Mesodermal cell (in vitro differentiated cells): ENCODE results near the gene BRCA2.
A peak's percentile ranks its signal among the peaks of the same experiment; 100 is the strongest.

Experiments used
- H3K27ac ChIP-seq: 2 replicates; pipeline ENCODE4 v1.7.0; 2013; ENCODE audit warnings: mild to moderate bottlenecking, low read depth, low read length, moderate library complexity; ENCODE audit not compliant: severe bottlenecking
- H3K36me3 ChIP-seq: 2 replicates; pipeline ENCODE4 v1.7.1; 2013; ENCODE audit warnings: mild to moderate bottlenecking, low read length, moderate library complexity; ENCODE audit not compliant: control insufficient read depth, insufficient read depth
- H3K4me1 ChIP-seq: one replicate; pipeline ENCODE4 v1.7.1; 2013; ENCODE audit warnings: mild to moderate bottlenecking, low read length; ENCODE audit not compliant: insufficient read depth, control insufficient read depth, poor library complexity, severe bottlenecking
- H3K4me3 ChIP-seq: 2 replicates; pipeline ENCODE4 v1.7.0; 2013; ENCODE audit warnings: low read length, control low read depth, mild to moderate bottlenecking; ENCODE audit not compliant: insufficient read depth, poor library complexity, severe bottlenecking; ENCODE audit errors: extremely low read depth
- H3K9me3 ChIP-seq: 2 replicates; pipeline ENCODE4 v1.7.1; 2013; ENCODE audit warnings: mild to moderate bottlenecking, low read length, moderate library complexity; ENCODE audit not compliant: control insufficient read depth
- WGBS, 2 experiments: methylation state at CpG; one replicate each; pipeline ENCODE4 v1.1.5; 2013; ENCODE audit warnings: missing lambda C conversion rate in 2 of 2; ENCODE audit not compliant: insufficient coverage in 2 of 2; 5-methylcytosine and 5-hydroxymethylcytosine counted together

The BRCA2 gene

DNA sequence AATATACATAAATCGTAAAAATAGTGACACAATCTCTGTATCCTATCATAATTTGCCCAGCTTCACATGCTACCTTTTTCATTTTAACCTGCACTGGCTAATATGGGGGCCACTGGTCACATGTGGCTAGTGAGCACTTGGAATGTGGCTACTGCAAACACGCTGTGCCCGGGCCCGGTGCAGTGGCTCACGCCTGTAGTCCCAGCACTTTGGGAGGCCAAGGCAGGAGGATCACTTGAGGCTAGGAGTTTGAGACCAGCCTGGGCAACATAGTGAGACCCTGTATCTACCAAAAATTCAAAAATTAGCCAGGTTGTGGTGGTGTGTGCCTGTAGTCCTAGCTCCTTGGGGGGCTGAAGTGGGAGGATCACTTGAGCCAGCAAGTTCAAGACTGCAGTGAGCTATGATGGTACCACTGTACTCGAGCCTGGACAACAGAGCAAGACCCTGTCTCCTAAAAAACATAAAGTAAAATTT, 114.2 kb downstream of the BRCA2 start:
- Histone ChIP-seq H3K4me1 (peaks cover 8% of the 10 kb centered on the region), H3K9me3 (no peaks in the 10 kb centered on the region), H3K36me3 (peaks cover 20% of the 10 kb centered on the region), H3K4me3 (no peak overlapping the region), H3K27ac (no peak overlapping the region)
- 82 to 100% methylated on average over 4 of the region's 6 CpGs for WGBS, 2 experiments

DNA sequence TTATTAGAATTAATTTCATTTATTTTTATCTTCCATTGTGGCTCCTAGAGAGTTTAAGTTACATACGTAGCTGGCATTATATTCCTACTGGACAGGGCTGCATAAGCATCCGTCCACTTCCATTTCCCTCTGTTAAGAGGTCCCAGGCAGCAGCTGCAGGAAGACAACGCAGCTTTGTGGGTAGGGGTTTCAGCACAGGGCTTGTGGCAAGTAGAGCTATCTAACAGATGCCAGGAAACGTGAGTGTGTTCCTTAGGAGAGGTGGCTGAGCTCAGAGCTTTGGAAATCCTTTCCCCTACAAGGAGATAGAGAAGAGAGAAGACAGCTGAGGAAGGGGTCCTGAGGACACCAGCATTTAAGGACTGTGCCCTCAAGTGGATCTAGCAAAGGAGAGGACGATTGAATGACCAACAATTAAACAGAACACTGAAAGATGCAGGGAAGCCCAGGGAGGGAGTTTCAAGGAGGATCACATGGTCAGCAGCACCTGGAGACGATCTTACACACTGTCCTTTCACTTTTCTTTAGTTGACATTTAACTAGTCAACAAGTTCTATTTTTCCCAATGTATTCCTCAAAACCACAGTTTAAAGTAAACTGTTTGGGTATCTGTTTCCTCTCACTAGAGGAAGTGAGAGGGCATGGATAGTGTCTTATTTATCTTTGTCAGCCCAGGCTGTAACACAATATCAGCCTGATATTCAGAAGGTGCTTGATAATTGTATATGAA, 114.9 kb downstream of the BRCA2 start:
- H3K27ac ChIP-seq: peak overlapping the region; percentile 6
- 75 to 88% methylated on average over 2 to 5 of the region's 6 CpGs for WGBS, 2 experiments
- H3K9me3 ChIP-seq: no peaks in the 10 kb centered on the region
- H3K4me3 ChIP-seq: no peak overlapping the region
- H3K4me1 ChIP-seq: peaks cover 8% of the 10 kb centered on the region
- peaks cover 20% of the 10 kb centered on the region for H3K36me3 ChIP-seq

DNA sequence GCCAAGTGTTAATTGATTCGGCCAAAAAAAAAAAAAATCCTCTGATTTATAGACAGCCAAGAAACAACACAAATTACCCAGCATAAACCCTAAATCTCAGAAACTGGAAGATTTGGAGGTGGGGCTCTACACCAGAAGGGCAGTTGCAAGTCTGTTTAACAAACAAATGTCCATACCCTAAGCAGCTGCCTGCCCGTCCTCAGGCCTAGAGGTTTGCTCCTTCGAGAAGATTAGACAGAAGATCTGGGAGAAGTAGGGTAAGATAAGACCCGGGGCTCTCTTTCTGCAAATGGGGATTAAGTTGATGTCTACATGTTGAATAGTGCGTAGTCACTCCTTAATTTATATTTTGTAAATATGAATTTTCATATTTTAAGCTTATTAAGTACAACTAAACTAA, 116.1 kb downstream of the BRCA2 start:
- H3K36me3 ChIP-seq: peaks cover 20% of the 10 kb centered on the region
- no peaks in the 10 kb centered on the region for H3K9me3 ChIP-seq
- H3K4me3 ChIP-seq: no peak overlapping the region
- H3K4me1 ChIP-seq: peaks cover 8% of the 10 kb centered on the region
- H3K27ac ChIP-seq: no peak overlapping the region
- WGBS, 2 experiments: 100% methylated on average over 1 of the region's 5 CpGs; no CpG with 5 or more reads in 1 of the 2 experiments

DNA sequence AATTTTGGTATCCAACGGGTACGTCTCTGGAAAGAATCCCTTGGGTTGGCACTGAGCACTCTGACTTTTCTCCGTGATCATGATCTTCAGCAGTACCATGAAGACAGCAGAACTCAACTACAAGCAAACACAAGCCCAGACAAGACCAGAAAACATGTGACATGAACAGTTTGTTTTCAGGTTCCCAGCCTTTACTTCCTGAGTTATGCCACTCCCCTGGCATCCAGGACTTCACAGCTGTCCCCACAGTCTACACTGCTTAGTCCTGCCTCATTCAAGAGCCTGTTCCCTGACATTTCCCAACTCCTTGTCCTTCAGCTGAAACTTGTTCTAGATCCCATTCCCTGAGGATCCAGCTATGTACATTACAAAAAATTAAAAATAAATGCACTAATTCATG, 117.5 kb downstream of the BRCA2 start:
- Histone ChIP-seq H3K36me3 (peaks cover 24% of the 10 kb centered on the region), H3K9me3 (no peaks in the 10 kb centered on the region), H3K27ac (no peak overlapping the region), H3K4me3 (no peak overlapping the region), H3K4me1 (peaks cover 8% of the 10 kb centered on the region)
- 83 to 100% methylated on average over 3 of the region's 3 CpGs for WGBS, 2 experiments

DNA sequence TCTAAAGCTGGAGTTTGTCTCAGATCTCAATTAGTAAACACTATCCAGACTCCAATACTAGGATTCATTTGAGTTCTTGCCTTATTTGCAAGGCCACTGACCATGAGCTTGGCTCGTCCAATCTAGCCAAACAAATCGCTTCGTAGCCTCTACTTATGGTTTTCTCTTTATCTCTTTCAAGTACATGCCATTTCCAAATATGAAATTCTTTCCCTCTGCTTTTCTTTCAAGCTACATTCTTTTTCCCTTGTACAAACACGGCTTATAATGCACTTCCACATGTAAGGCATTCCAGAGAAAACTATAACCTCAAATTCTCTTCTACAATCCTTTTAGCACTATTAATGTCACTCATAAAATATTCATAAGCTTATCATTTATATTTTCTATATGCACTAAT, 123.6 kb downstream of the BRCA2 start:
- peaks cover 11% of the 10 kb centered on the region for H3K36me3 ChIP-seq
- no peaks in the 10 kb centered on the region for H3K4me1 ChIP-seq
- no peak overlapping the region for H3K4me3 ChIP-seq
- H3K9me3 ChIP-seq: no peaks in the 10 kb centered on the region
- no peak overlapping the region for H3K27ac ChIP-seq
- WGBS, 2 experiments: 88 to 93% methylated on average over 4 of the region's 4 CpGs

DNA sequence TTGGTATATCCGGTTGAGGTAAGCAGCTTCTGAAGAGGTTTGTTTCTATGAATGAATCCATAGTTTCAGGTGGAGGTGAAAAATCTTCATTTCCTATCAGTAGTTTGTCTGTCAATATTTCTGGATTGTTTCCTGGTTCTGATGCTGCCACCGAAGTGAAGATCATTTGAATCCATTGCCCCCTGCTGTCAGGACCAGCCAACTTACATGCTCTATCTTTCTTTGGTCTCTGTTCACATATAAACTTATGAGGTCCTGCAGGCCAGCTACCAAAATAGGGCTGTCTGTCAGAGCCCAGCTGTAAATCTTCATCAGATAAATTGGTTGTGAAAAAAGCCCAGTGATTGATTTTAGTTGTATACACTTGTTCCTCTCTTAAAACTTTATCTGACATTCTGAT, 127.8 kb downstream of the BRCA2 start:
- no peak overlapping the region for H3K4me3 ChIP-seq
- H3K36me3 ChIP-seq: peaks cover 9% of the 10 kb centered on the region

DNA sequence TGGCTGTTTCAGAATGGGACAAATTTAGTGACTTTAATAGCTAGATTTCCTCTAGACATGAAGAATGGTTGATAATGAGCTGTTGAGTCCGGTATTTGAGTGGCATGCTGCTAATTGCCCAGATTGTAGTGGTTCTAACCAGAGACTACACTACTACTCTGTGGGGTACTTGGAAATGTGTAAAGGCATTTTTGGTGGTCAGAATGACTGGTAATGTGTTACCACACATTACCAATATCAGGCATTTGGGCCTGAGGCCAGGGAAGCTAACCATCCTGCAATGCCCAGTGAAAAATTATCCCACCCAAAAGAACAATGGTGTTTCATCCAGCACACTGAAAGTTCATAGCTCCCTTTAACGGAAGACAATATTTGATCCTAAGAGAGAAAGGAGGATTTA, 130.2 kb downstream of the BRCA2 start:
- Histone ChIP-seq H3K4me3 (no peak overlapping the region), H3K4me1 (no peaks in the 10 kb centered on the region), H3K36me3 (peaks cover 9% of the 10 kb centered on the region), H3K9me3 (no peaks in the 10 kb centered on the region), H3K27ac (no peak overlapping the region)
- WGBS, 2 experiments: 88% methylated on average over 1 of the region's 2 CpGs; no CpG with 5 or more reads in 1 of the 2 experiments

More for the DNA sequence above, 127.8 kb downstream of the BRCA2 start:
- Histone ChIP-seq H3K27ac (no peak overlapping the region), H3K9me3 (no peaks in the 10 kb centered on the region), H3K4me1 (no peaks in the 10 kb centered on the region)
- 76 to 100% methylated on average over 1 to 2 of the region's 2 CpGs for WGBS, 2 experiments

DNA sequence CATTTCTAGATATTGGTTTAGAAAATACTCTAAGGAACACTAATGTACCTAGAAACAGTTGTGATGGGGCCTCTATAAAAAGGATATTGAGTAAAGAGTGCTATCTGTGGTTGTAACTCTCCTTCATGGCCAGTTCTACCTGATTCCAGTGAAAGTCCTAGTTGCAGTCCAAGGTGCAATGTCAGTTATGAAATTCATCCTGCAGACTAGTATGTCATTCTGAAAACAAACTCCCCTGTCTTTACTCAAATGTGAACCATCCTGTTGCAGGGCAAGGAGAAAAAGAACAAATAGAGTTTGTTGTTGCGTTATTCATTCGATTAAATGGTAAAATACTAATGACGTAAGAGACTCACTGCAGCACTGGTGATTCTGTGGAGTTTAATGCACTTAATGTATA, 130.9 kb downstream of the BRCA2 start:
- Histone ChIP-seq H3K27ac (no peak overlapping the region), H3K36me3 (peaks cover 9% of the 10 kb centered on the region), H3K4me1 (no peaks in the 10 kb centered on the region), H3K9me3 (no peaks in the 10 kb centered on the region), H3K4me3 (no peak overlapping the region)
- WGBS, 2 experiments: 100% methylated on average over 2 to 3 of the region's 3 CpGs

DNA sequence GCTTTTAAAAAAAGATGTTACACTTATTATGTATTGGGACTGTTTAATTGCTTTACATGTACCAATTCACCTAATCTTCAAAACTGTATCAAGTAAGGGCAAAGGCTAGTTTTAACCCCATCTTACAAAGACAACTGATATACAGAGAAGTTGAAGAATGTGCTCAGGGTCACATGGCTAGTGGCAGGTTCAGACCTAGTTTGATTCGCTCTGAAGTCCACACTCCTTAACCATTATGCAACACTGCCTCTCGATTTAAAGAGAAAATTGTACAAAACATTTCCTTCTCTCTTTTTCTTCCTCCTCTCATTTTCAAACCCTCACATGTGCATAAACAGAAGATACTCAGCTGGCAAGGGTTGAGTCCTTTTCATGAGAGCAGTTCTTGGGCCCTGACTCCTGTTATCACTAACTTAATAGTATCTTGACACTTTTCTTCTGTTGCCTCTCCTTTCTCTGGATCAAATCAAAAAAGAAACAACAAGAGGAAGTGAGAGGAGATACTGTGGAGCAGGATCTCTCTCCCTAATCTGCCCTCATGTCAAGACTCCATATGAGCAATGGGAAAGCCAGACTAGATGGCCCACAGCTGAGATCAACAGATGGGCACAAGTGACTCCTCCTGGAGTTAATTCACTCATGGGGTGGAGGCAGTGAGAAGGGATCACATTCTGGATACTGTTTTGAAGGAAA, 131.6 kb downstream of the BRCA2 start:
- H3K4me3 ChIP-seq: no peak overlapping the region
- no peak overlapping the region for H3K27ac ChIP-seq
- H3K4me1 ChIP-seq: no peaks in the 10 kb centered on the region
- H3K36me3 ChIP-seq: peaks cover 9% of the 10 kb centered on the region
- 90 to 95% methylated on average over 2 of the region's 2 CpGs for WGBS, 2 experiments
- H3K9me3 ChIP-seq: no peaks in the 10 kb centered on the region

DNA sequence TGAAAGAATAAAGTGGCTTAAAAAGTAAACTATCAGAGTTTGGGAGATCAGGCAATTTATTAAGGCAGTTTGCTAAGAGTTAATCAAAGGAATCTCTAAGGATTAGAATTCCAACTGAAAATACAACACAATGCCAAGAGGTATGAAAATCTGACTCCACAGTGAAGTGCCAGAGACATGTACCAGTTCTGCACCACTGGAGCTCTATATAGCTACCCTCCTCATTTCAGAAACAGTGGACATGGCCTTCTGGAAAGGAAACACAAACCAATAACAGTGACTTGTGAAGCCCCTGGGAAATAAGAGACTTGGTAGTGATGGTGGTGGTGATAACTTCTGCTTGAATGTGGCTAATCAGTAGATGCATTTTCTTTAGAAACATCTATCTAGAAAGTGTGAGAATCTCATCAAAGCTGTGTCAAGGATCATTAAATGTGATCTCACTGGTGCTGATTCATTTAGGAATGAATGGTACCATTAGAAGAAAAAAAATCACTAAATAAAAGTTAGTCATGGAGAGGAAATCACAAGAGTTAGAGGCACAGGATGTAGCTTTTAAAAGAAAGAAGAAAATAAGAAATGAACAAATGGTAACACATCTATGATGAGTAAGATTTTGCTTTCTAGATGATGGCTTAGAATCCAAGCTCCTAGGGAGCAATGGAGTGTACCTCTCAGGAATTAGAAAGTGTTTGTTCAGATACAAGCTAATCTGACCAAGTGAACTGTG, 132.8 kb downstream of the BRCA2 start:
- H3K27ac ChIP-seq: no peak overlapping the region
- peaks cover 3% of the 10 kb centered on the region for H3K36me3 ChIP-seq
- no peaks in the 10 kb centered on the region for H3K9me3 ChIP-seq
- H3K4me1 ChIP-seq: no peaks in the 10 kb centered on the region
- no peak overlapping the region for H3K4me3 ChIP-seq
